Endothelial cell of umbilical vein (primary cell): ENCODE results near the gene PGF. TPM values are rescaled to one million over a fixed set of nuclear protein-coding genes. Genes with fewer than 3 reads are reported as not detected.

Source experiments
- BruUV-seq: library from RNA; stranded (reverse); fragments of 400-500 nt; replicated peaks from 2 replicates; lab custom pipeline; 2021; lab: Mats Ljungman, UMichigan
- CTCF ChIA-PET: fragments of 300-600, 350-600 bp; sonication (Branson Sonifier 250); formaldehyde crosslinking; loops from one replicate; lab custom pipeline; 2021; ENCODE audit warnings: antibody characterized with exemption, inconsistent platforms; lab: Charles Lee
- POLR2A ChIA-PET: fragments of 300-600, 350-600 bp; sonication (Branson Sonifier 250); formaldehyde crosslinking; loops from one replicate; lab custom pipeline; 2021; ENCODE audit warnings: antibody characterized with exemption, inconsistent platforms; lab: Charles Lee
- DNase-seq: peaks from one replicate; pipeline ENCODE4 v3.0.0-alpha.2; 2011; ENCODE audit warnings: low read depth, low spot score
- FAIRE-seq: peaks from 2 replicates; lab custom pipeline; 2011; peaks lifted over from hg19 to GRCh38; lab: Jason Lieb, UNC
- H2AFZ ChIP-seq: 2 replicates; pipeline ENCODE4 v1.6.0; 2012; ENCODE audit warnings: low read depth, low read length, control low read depth, inconsistent platforms
- H3K27ac ChIP-seq: 2 replicates; pipeline ENCODE4 v1.5.1; 2011; ENCODE audit warnings: low read depth, mild to moderate bottlenecking, control low read depth, low read length, moderate library complexity; ENCODE audit not compliant: insufficient read depth
- H3K27me3 ChIP-seq, 2 experiments: 2 replicates each; pipeline versions ENCODE4 v1.6.0 to v1.6.1; 2011; ENCODE audit warnings: low read length in 2 of 2, mixed read lengths in 1 of 2; ENCODE audit not compliant: control insufficient read depth in 2 of 2, insufficient read depth in 2 of 2
- H3K36me3 ChIP-seq, 2 experiments: 2 replicates in 1 of 2; 3 replicates in 1 of 2; pipeline ENCODE4 v1.5.1; 2011; ENCODE audit warnings: low read length in 2 of 2, mild to moderate bottlenecking in 1 of 2, moderate library complexity in 1 of 2; ENCODE audit not compliant: control insufficient read depth in 2 of 2, insufficient read depth in 2 of 2; ENCODE audit errors: extremely low read depth in 1 of 2
- H3K4me1 ChIP-seq: 3 replicates; pipeline ENCODE4 v1.5.1; 2011; ENCODE audit warnings: mild to moderate bottlenecking, low read length; ENCODE audit not compliant: control insufficient read depth, insufficient read depth; ENCODE audit errors: extremely low read depth
- H3K4me2 ChIP-seq: 2 replicates; pipeline ENCODE4 v1.6.1; 2011; ENCODE audit warnings: low read length, control low read depth, mixed read lengths; ENCODE audit not compliant: insufficient read depth
- H3K4me3 ChIP-seq, 3 experiments: fragments of 200-600 bp in 1 of 3; sonication (generic), shearing (Covaris generic) in 1 of 3; replicated peaks in 1 of 3; 2 replicates each; pipeline ENCODE4 v1.5.1; 2011 to 2016; ENCODE audit warnings: control low read depth in 3 of 3, low read length in 3 of 3, mild to moderate bottlenecking in 2 of 3, inconsistent platforms in 1 of 3, low read depth in 1 of 3, moderate library complexity in 1 of 3; ENCODE audit not compliant: insufficient read depth in 1 of 3
- H3K79me2 ChIP-seq: 2 replicates; pipeline ENCODE4 v1.6.0; 2012; ENCODE audit warnings: low read length, inconsistent platforms; ENCODE audit not compliant: control insufficient read depth, insufficient read depth
- H3K9ac ChIP-seq: replicated peaks from 2 replicates; pipeline ENCODE3; 2011; ENCODE audit warnings: low read length, control low read depth; ENCODE audit not compliant: insufficient read depth; ENCODE audit errors: extremely low read depth
- H3K9me1 ChIP-seq: replicated peaks from 3 replicates; pipeline ENCODE4 v1.6.0; 2011; ENCODE audit warnings: mild to moderate bottlenecking, low read length; ENCODE audit not compliant: control insufficient read depth, insufficient read depth; ENCODE audit errors: extremely low read depth
- H3K9me3 ChIP-seq: replicated peaks from 2 replicates; pipeline ENCODE4 v1.5.1; 2012; ENCODE audit warnings: low read length, inconsistent platforms; ENCODE audit not compliant: control insufficient read depth, insufficient read depth
- H4K20me1 ChIP-seq: replicated peaks from 2 replicates; pipeline ENCODE3; 2011; ENCODE audit warnings: mild to moderate bottlenecking, low read length; ENCODE audit not compliant: control insufficient read depth, insufficient read depth; ENCODE audit errors: extremely low read depth
- CTCF ChIP-seq, 2 donors: IDR thresholded peaks; 1 replicate in 1 of 2; 2 replicates in 1 of 2; pipeline ENCODE4 v1.5.1; 2011; ENCODE audit warnings: low read length in 2 of 2, mild to moderate bottlenecking in 2 of 2, moderate library complexity in 2 of 2, control low read depth in 1 of 2, inconsistent platforms in 1 of 2, low read depth in 1 of 2; ENCODE audit not compliant: insufficient read depth in 1 of 2; ENCODE audit errors: extremely low read depth in 1 of 2
- EZH2 ChIP-seq: IDR thresholded peaks from 2 replicates; pipeline ENCODE4 v1.6.1; 2012; ENCODE audit warnings: borderline replicate concordance, low read depth, mild to moderate bottlenecking, moderate library complexity, low read length, inconsistent platforms; ENCODE audit not compliant: severe bottlenecking
- FOS ChIP-seq: IDR thresholded peaks from 2 replicates; pipeline ENCODE4 v1.6.1; 2011; ENCODE audit warnings: mild to moderate bottlenecking, low read length, moderate library complexity, borderline replicate concordance; ENCODE audit not compliant: insufficient read depth
- GATA2 ChIP-seq: IDR thresholded peaks from 2 replicates; pipeline ENCODE4 v1.7.0; 2011; ENCODE audit warnings: low read depth, mild to moderate bottlenecking, moderate library complexity, mixed read lengths, low read length; ENCODE audit not compliant: insufficient read length, insufficient read depth
- JUN ChIP-seq: IDR thresholded peaks from 2 replicates; pipeline ENCODE4 v1.6.1; 2011; ENCODE audit warnings: borderline replicate concordance, low read depth; ENCODE audit not compliant: insufficient read length, insufficient read depth
- MAX ChIP-seq: IDR thresholded peaks from 2 replicates; pipeline ENCODE4 v1.6.1; 2011; ENCODE audit not compliant: insufficient read depth, insufficient read length
- MYC ChIP-seq: IDR thresholded peaks from one replicate; pipeline ENCODE4 v1.6.1; 2011; ENCODE audit warnings: mild to moderate bottlenecking, low read depth, low read length
- POLR2A ChIP-seq: IDR thresholded peaks from 2 replicates; pipeline ENCODE4 v1.6.1; 2012; ENCODE audit warnings: low read depth, mild to moderate bottlenecking, control low read depth, low read length
- dilution Hi-C: fragments of 300-500 bp; cut with MboI; formaldehyde crosslinking; loops from one replicate; pipeline ENCODE4 v1.15.0; 2019; ENCODE audit warnings: low sequenced_read_pairs; ENCODE audit not compliant: extremely low pct_ligation_motif_present
- intact Hi-C: fragments of 100-400 bp; cut with micrococcal nuclease; formaldehyde crosslinking; loops from one replicate; pipeline ENCODE4 v1.10.0; 2022
- polyA plus RNA-seq, 4 experiments: library from polyadenylated mRNA; depleted of rRNA in 3 of 4; stranded (reverse) in 3 of 4; unstranded in 1 of 4; fragments of >200 nt; gene quantifications; 2 replicates each; pipeline versions ENCODE4 v1.2.1 to v1.2.3, GENCODE V29; 2011 to 2012; ENCODE audit warnings: missing spikeins in 1 of 4
- total RNA-seq: library from RNA; stranded (reverse); gene quantifications from 2 replicates; pipeline ENCODE4 v1.2.3, GENCODE V29; 2021

The PGF gene
- total and polyA plus RNA-seq, 2 donors (not counting 3 experiments of a cell fraction or from before 2014, with no cell fraction given), result 89.0 to 206 TPM

GRCh38 chr14:74906925-74907521 is 48.4 kb downstream of the PGF start:
- no peaks in the 10 kb centered on the region for H3K9me1 ChIP-seq
- H3K79me2 ChIP-seq, result no peaks in the 10 kb centered on the region
- H3K27ac ChIP-seq, result no peak overlapping the region
- no peaks in the 10 kb centered on the region for H3K27me3 ChIP-seq
- POLR2A ChIA-PET, result no interaction called here
- no peak overlapping the region for H3K9ac ChIP-seq
- no peak overlapping the region for H2AFZ ChIP-seq
- peaks cover 5% of the 10 kb centered on the region for H3K4me1 ChIP-seq
- H3K9me3 ChIP-seq, result no peaks in the 10 kb centered on the region
- intact Hi-C loops (loop anchor here (5.0 kb wide), 1 partner anchor 300 kb away; no protein-coding TSS in a partner anchor), dilution Hi-C loops (no loop called here)
- CTCF ChIA-PET, result interaction anchor here (0.8 to 7.0 kb wide), 13 partner anchors 9 to 297 kb away, joined by 3 to 468 read pairs (median 17); partner anchors contain the start of gene RPS6KL1
- no peaks in the 10 kb centered on the region for H4K20me1 ChIP-seq
- H3K36me3 ChIP-seq, result peaks cover 0 to 14% of the 10 kb centered on the region in 2 experiments
- H3K4me2 ChIP-seq, result no peak overlapping the region
- no peak overlapping the region for H3K4me3 ChIP-seq
- TF ChIP-seq EZH2 (no peak), MAX (no peak), MYC (no peak), JUN (no peak), POLR2A (no peak), CTCF (IDR thresholded peaks at IDR 0.05; ENCODE audit: extremely low read depth in 1 of 2, insufficient read depth in 1 of 2, low read depth in 1 of 2, low read length in 2 of 2) (peak; percentile 24 to 34), FOS (no peak), GATA2 (no peak)
- BruUV-seq, result no TSS peak
- DNase-seq (no peak), FAIRE-seq (peak; percentile 24)
